GM12878 (cell line): ENCODE results near the gene DNAJC28. TPM values are rescaled to one million over a fixed set of nuclear protein-coding genes. Genes with fewer than 3 reads are reported as not detected.

Source experiments
- ATAC-seq: fragments of 200-7000 bp; cut with Tn5 transposase; 3 replicates; pipeline ENCODE4 v1.9.1; 2020; ENCODE audit warnings: mild to moderate bottlenecking, moderate library complexity
- BruUV-seq: library from RNA; stranded (reverse); fragments of 400-500 nt; replicated peaks from 2 replicates; lab custom pipeline; 2021; lab: Mats Ljungman, UMichigan
- CTCF ChIA-PET: fragments of 300-600 bp; sonication (Branson Sonifier 250); formaldehyde crosslinking; extraction: SDS; loops from one replicate; lab custom pipeline; 2021; ENCODE audit warnings: inconsistent platforms; lab: Yijun Ruan, JAX
- POLR2A ChIA-PET: fragments of 350-600 bp; formaldehyde crosslinking; extraction: SDS; loops from one replicate; lab custom pipeline; 2021; ENCODE audit warnings: inconsistent platforms; lab: Charles Lee
- RAD21 ChIA-PET: fragments of 300-600 bp; sonication (Branson Sonifier 250); formaldehyde crosslinking; loops from one replicate; lab custom pipeline; 2023; ENCODE audit warnings: antibody characterized with exemption; ENCODE audit not compliant: unreplicated experiment; lab: Charles Lee
- SMC1A ChIA-PET: fragments of 300-600 bp; sonication (Branson Sonifier 250); formaldehyde crosslinking; loops from one replicate; lab custom pipeline; 2023; ENCODE audit not compliant: unreplicated experiment, uncharacterized antibody; lab: Charles Lee
- DNase-seq: peaks from one replicate; pipeline ENCODE4 v3.0.0-alpha.2; 2011; ENCODE audit warnings: low read depth, low spot score
- FAIRE-seq: peaks from 3 replicates; lab custom pipeline; 2011; peaks lifted over from hg19 to GRCh38; lab: Jason Lieb, UNC
- H2AFZ ChIP-seq: 2 replicates; pipeline ENCODE4 v1.6.0; 2011; ENCODE audit warnings: low read depth, low read length, control low read depth; ENCODE audit not compliant: control insufficient read depth
- H3K27ac ChIP-seq: 2 replicates; pipeline ENCODE4 v1.5.1; 2011; ENCODE audit warnings: control low read depth; ENCODE audit not compliant: control insufficient read depth, insufficient read depth
- H3K27me3 ChIP-seq, 2 experiments: replicated peaks in 1 of 2; 2 replicates each; pipeline versions ENCODE4 v1.6.0 to v1.6.1; 2011; ENCODE audit warnings: low read length in 1 of 2; ENCODE audit not compliant: control insufficient read depth in 2 of 2, insufficient read depth in 2 of 2
- H3K36me3 ChIP-seq, 2 experiments: 2 replicates each; pipeline ENCODE4 v1.5.1; 2011; ENCODE audit warnings: low read length in 1 of 2; ENCODE audit not compliant: control insufficient read depth in 2 of 2, insufficient read depth in 2 of 2
- H3K4me1 ChIP-seq: 2 replicates; pipeline ENCODE4 v1.6.1; 2011; ENCODE audit warnings: mild to moderate bottlenecking, low read length, moderate library complexity, mixed read lengths; ENCODE audit not compliant: control insufficient read depth, insufficient read depth
- H3K4me2 ChIP-seq: 2 replicates; pipeline ENCODE4 v1.6.0; 2011; ENCODE audit warnings: control low read depth; ENCODE audit not compliant: control insufficient read depth, insufficient read depth
- H3K4me3 ChIP-seq: fragments of 200-600 bp; sonication (generic); 2 replicates; pipeline ENCODE4 v1.5.1; 2016
- H3K79me2 ChIP-seq: 2 replicates; pipeline ENCODE4 v1.6.0; 2011; ENCODE audit warnings: low read length; ENCODE audit not compliant: control insufficient read depth, insufficient read depth
- H3K9ac ChIP-seq: 2 replicates; pipeline ENCODE4 v1.8.0; 2011; ENCODE audit warnings: low read length, control low read depth, mixed read lengths; ENCODE audit not compliant: control insufficient read depth, insufficient read depth
- H3K9me3 ChIP-seq: replicated peaks from 3 replicates; pipeline ENCODE4 v1.5.1; 2011; ENCODE audit warnings: mild to moderate bottlenecking, low read length; ENCODE audit not compliant: control insufficient read depth, insufficient read depth
- H4K20me1 ChIP-seq: 2 replicates; pipeline ENCODE4 v1.6.0; 2011; ENCODE audit not compliant: control insufficient read depth, insufficient read depth
- CTCF ChIP-seq, 3 experiments: IDR thresholded peaks in 2 of 3; conservative IDR thresholded peaks in 1 of 3; 2 replicates each; pipeline ENCODE4 v1.5.1; 2011; ENCODE audit warnings: low read depth in 3 of 3, low read length in 3 of 3, mild to moderate bottlenecking in 3 of 3, control low read depth in 2 of 3, moderate library complexity in 2 of 3, inconsistent platforms in 1 of 3, mixed read lengths in 1 of 3; ENCODE audit not compliant: control insufficient read depth in 2 of 3, insufficient read depth in 1 of 3; ENCODE audit errors: extremely low read depth in 1 of 3
- ETV6 ChIP-seq, 2 experiments: fragments of 450-650 bp in 1 of 2; IDR thresholded peaks in 1 of 2; conservative IDR thresholded peaks in 1 of 2; 2 replicates each; pipeline ENCODE4 v1.6.1; 2014; ENCODE audit warnings: antibody characterized with exemption in 1 of 2, borderline replicate concordance in 1 of 2, low read depth in 1 of 2, mild to moderate bottlenecking in 1 of 2, moderate library complexity in 1 of 2
- MLLT1 ChIP-seq: fragments of 450-650 bp; IDR thresholded peaks from 2 replicates; pipeline ENCODE4 v1.6.1; 2016; ENCODE audit warnings: mild to moderate bottlenecking
- RAD21 ChIP-seq: IDR thresholded peaks from 2 replicates; pipeline ENCODE4 v1.6.1; 2011; ENCODE audit warnings: mild to moderate bottlenecking, low read depth, low read length, moderate library complexity; ENCODE audit not compliant: insufficient read depth
- RFX5 ChIP-seq: IDR thresholded peaks from 2 replicates; pipeline ENCODE4 v1.6.1; 2011; ENCODE audit warnings: low read depth, low read length, improper control_type of control experiment
- ZNF217 ChIP-seq: fragments of 450-650 bp; IDR thresholded peaks from 2 replicates; pipeline ENCODE4 v1.6.1; 2017; ENCODE audit warnings: antibody characterized with exemption, mild to moderate bottlenecking
- WGBS: methylation state at CpG from one replicate; pipeline ENCODE4 v1.1.6; 2016; ENCODE audit warnings: low lambda C conversion rate; ENCODE audit not compliant: insufficient replicate concordance, insufficient coverage; ENCODE audit errors: missing lambda C conversion rate; 5-methylcytosine and 5-hydroxymethylcytosine counted together
- in situ Hi-C: fragments of 300-500 bp; cut with MboI; formaldehyde crosslinking; loops from 9 replicates; pipeline ENCODE4 v1.14.3; 2018; ENCODE audit warnings: mixed read lengths
- intact Hi-C: fragments of 100-400 bp; cut with micrococcal nuclease; formaldehyde crosslinking; loops from one replicate; pipeline ENCODE4 v1.14.2; 2022; ENCODE audit not compliant: unreplicated experiment
- polyA plus RNA-seq, 11 experiments: library from polyadenylated mRNA; depleted of rRNA in 4 of 11; unstranded in 6 of 11; stranded (reverse) in 5 of 11; fragments of >200 nt; fragmentation: Nextera tagmentation in 4 of 11; fragmentation: Illumina TruSeq in 1 of 11; extraction: Ambion mirVana in 4 of 11; extraction: Trizol in 1 of 11; gene quantifications; 1 replicate in 1 of 11; 2 replicates in 10 of 11; pipeline versions ENCODE4 v1.2.1 to v1.2.3, GENCODE V29; 2011 to 2016; ENCODE audit warnings: inconsistent platforms in 2 of 11, missing spikeins in 2 of 11, low read depth in 1 of 11
- total RNA-seq, 4 experiments: library from RNA; depleted of rRNA in 3 of 4; stranded (reverse); fragments of >200 nt in 3 of 4; fragmentation: Illumina TruSeq in 1 of 4; extraction: Trizol in 1 of 4; gene quantifications; 2 replicates each; pipeline versions ENCODE4 v1.2.1 to v1.2.3, GENCODE V29; 2013 to 2021

DNAJC28 gene
- total and polyA plus RNA-seq, 10 of the 15 experiments (the other 5 are each of a cell fraction or from before 2014, with no cell fraction given): 0.26 to 0.77 (median 0.54) TPM

- no peak for TF ChIP-seq CTCF (IDR thresholded peaks at IDR 0.05 in 2 of 3, conservative IDR thresholded peaks at IDR 0.05 in 1 of 3; ENCODE audit: control insufficient read depth in 2 of 3, extremely low read depth in 1 of 3, insufficient read depth in 1 of 3, low read depth in 3 of 3, low read length in 3 of 3)
These were observed 4.2 kb upstream of the DNAJC28 start (continued) for GRCh38 chr21:33495743-33496142.

- H3K27ac ChIP-seq: no peak overlapping the region
- in situ Hi-C loops (no loop called here), intact Hi-C loops (no loop called here)
- no peaks in the 10 kb centered on the region for H4K20me1 ChIP-seq
- ATAC-seq (no peak), DNase-seq (no peak), FAIRE-seq (no peak)
- no TSS peak for BruUV-seq
- ChIA-PET RAD21 (interaction anchor here (0.6 kb wide), 1 partner anchor 1764 kb away, joined by 3 read pairs; no protein-coding TSS in a partner anchor), SMC1A (no interaction called here), CTCF (no interaction called here), POLR2A (no interaction called here)
- H3K9me3 ChIP-seq: no peaks in the 10 kb centered on the region
- no peak overlapping the region for H3K4me2 ChIP-seq
- H3K4me3 ChIP-seq: no peak overlapping the region
- 89% methylated on average over 3 of the region's 3 CpGs for WGBS
- TF ChIP-seq ETV6 (conservative IDR thresholded peaks at IDR 0.05 in 1 of 2, IDR thresholded peaks at IDR 0.05 in 1 of 2; ENCODE audit: borderline replicate concordance in 1 of 2, low read depth in 1 of 2) (no peak), RFX5 (no peak), MLLT1 (no peak), RAD21 (no peak), ZNF217 (no peak)
- H3K79me2 ChIP-seq: no peaks in the 10 kb centered on the region
- no peaks in the 10 kb centered on the region for H3K27me3 ChIP-seq
- no peak overlapping the region for H3K9ac ChIP-seq
- H3K4me1 ChIP-seq: no peaks in the 10 kb centered on the region
- no peaks in the 10 kb centered on the region for H3K36me3 ChIP-seq
- H2AFZ ChIP-seq: no peak overlapping the region
These were observed 2.2 kb upstream of the DNAJC28 start for GRCh38 chr21:33493756-33494155.
